Central memory CD8-positive, alpha-beta T cell (primary cell): Measurements from ENCODE around the gene CAMTA1.

Experiments used
- ATAC-seq: fragments of 150-1000 bp; cut with Tn5 transposase; replicated peaks from 2 replicates; pipeline ENCODE4 v1.10.0; 2022; ENCODE audit warnings: mild to moderate bottlenecking, moderate FRiP score, moderate number of reproducible peaks; ENCODE audit not compliant: poor library complexity, severe bottlenecking; ENCODE audit errors: extremely low read depth
- DNase-seq, 2 donors: peaks; one replicate each; pipeline ENCODE4 v3.0.0; 2021; ENCODE audit warnings: low spot score in 2 of 2
- H3K27ac Mint-ChIP-seq: one replicate; pipeline ENCODE4 v1.8.0; 2022; ENCODE audit warnings: low read depth, mild to moderate bottlenecking, moderate library complexity, mixed read lengths
- H3K27me3 Mint-ChIP-seq: one replicate; pipeline ENCODE4 v1.8.0; 2022; ENCODE audit warnings: mixed read lengths
- H3K36me3 Mint-ChIP-seq: one replicate; pipeline ENCODE4 v1.8.0; 2022; ENCODE audit warnings: mild to moderate bottlenecking, moderate library complexity, mixed read lengths; ENCODE audit not compliant: insufficient read depth
- H3K4me1 Mint-ChIP-seq: one replicate; pipeline ENCODE4 v1.8.0; 2022; ENCODE audit warnings: mixed read lengths
- H3K4me3 Mint-ChIP-seq: one replicate; pipeline ENCODE4 v1.8.0; 2022; ENCODE audit warnings: mild to moderate bottlenecking, moderate library complexity, mixed read lengths
- H3K9me3 Mint-ChIP-seq: one replicate; pipeline ENCODE4 v1.8.0; 2022; ENCODE audit warnings: mixed read lengths

The CAMTA1 gene

DNA sequence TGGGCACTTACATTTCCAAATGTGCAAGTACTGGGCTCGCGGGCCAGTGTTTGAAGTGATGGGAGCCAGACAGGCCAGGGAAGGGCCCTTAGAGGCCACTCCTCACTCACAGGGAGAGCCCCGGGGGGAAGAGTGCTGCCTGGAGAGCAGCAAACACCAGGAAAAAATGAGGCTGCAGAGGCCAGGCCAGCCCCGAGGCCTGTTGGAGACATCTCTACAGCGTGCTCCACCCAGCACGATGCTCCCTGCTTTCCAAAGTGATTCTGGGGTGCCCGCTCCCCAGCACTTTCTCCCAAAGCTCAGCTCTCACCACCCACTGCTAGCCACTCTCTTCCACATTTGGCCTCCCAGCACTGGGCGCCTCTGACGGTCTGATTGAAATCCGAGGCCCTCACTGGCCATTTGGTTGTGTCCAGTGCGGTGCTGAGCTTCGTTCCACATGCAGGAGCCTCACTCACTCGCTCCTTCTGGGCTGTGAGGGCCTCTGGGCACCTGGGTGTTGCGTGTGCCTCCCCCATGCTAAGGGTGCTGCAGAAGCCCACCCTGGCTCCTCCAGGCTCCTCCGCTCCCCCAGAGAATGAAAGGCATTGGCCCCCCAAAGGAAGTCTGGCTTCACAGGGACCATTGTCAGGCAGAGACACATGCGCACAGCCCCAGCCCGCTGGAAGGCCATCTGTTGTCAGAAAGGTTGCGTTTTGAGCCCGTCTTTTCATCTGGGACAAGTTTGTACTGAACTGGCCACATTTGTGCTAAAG, 600.4 kb downstream of the CAMTA1 start:
- ATAC-seq (no peak), DNase-seq (no peak)
- Mint-ChIP-seq H3K9me3 (peaks cover 9% of the 10 kb centered on the region), H3K27me3 (peaks cover 14% of the 10 kb centered on the region), H3K36me3 (no peaks in the 10 kb centered on the region), H3K27ac (no peak overlapping the region), H3K4me1 (no peaks in the 10 kb centered on the region), H3K4me3 (no peak overlapping the region)

DNA sequence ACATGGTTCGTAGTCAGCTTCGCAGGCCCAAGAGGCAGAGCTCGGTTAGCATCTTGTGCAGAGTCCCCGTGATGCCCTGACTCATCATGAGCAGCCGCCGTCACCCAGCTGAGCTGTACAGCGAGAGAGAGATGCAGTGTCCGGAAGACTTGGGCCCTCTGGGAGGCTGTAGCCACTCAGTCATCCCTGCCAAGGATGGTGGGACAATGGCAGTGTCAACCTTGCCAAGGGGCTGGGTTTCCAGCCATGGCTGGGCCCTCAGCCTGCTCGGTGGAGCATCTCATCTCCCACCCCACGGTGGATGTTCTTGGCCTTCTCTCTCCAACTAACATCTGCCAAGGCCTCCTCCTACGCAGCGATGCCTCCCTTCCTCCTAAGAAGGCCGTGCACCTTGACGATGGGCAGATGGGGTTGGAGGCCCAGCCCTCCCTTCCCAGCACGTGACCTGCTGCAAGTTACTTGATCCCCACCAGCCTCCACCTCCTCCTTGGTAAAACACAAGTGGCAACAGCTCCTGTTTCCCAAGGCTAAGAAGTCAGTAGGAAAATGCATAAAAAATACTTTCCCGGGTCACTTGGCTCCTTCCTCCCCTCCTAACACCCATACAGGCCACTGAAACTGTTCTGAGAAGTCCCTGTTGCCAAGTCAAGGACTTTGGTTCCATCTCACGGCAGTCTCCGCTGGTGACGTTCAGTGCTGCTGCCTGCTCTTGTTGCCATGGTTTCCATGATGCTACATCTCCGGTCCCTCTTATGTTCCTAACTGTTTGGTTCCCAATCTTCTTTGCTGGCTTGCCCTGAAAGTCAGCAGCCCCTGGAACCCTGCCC, 601.2 kb downstream of the CAMTA1 start:
- ATAC-seq = no peak
- peaks cover 9% of the 10 kb centered on the region for H3K9me3 Mint-ChIP-seq
- no peak for DNase-seq
- no peak overlapping the region for H3K4me3 Mint-ChIP-seq
- H3K4me1 Mint-ChIP-seq = no peaks in the 10 kb centered on the region
- H3K27ac Mint-ChIP-seq = no peak overlapping the region
- no peaks in the 10 kb centered on the region for H3K36me3 Mint-ChIP-seq
- peaks cover 14% of the 10 kb centered on the region for H3K27me3 Mint-ChIP-seq

DNA sequence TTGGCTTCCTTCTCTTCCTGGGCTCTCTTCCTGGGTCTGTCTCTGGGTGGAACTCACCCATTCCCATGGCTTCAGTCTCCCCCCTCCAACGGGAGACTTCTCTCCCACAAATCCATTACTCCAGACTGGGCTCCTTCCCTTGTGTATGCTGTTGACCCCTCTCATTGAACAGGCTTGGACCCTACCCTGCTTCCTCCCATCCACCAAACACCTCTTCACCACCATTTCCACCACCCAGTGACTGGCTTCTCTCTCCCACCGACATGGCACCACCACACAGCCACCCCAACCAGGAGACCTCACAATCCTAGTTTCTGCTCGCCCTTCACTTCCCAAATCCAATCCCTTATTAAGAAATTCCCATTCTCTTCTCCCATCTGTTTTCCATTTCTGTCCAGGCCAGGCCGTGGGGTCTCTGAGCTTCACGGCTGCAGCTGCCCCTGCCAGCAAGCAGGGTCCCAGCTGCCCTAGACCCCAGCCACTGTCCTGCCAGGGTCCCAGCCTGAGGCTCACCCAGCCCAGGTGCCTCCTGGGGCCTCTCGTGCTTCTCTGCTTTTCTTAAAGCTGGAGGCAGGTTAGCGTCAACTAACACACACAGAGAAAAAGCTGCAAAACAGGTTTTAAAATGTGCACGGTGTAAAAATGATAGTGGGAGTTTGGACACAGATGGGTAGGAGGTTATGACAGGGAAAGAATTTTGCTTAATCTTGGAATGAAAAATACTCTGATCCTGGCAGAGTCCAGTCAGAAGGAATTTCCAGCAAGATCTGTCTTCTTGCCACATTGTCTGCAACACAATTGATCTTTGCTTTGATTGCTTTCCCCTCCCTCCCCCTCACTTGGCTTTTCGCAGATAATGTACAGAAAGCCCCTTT, 602.0 kb downstream of the CAMTA1 start:
- H3K27me3 Mint-ChIP-seq = peaks cover 14% of the 10 kb centered on the region
- H3K9me3 Mint-ChIP-seq = peaks cover 5% of the 10 kb centered on the region
- H3K4me1 Mint-ChIP-seq = no peaks in the 10 kb centered on the region
- H3K4me3 Mint-ChIP-seq = no peak overlapping the region
- DNase-seq = no peak
- no peak overlapping the region for H3K27ac Mint-ChIP-seq
- no peak for ATAC-seq
- H3K36me3 Mint-ChIP-seq = no peaks in the 10 kb centered on the region

DNA sequence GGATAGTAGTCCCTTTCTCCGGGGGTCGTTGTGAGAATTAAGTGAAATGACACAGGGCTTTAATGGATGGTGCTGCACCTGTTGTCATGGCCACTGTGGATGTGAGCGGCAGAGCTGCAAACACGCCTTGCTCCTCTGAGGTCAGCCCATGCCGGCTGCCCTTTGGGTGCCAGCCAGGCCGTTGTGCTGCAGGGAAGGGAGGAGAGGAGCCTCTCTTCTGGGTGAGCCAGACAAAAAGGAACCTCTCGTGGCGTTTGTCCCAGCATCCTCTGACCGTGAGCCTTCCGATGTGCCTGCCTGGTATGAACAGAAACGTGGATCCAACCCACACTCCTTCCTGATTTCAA, 602.9 kb downstream of the CAMTA1 start:
- H3K27ac Mint-ChIP-seq = no peak overlapping the region

DNA sequence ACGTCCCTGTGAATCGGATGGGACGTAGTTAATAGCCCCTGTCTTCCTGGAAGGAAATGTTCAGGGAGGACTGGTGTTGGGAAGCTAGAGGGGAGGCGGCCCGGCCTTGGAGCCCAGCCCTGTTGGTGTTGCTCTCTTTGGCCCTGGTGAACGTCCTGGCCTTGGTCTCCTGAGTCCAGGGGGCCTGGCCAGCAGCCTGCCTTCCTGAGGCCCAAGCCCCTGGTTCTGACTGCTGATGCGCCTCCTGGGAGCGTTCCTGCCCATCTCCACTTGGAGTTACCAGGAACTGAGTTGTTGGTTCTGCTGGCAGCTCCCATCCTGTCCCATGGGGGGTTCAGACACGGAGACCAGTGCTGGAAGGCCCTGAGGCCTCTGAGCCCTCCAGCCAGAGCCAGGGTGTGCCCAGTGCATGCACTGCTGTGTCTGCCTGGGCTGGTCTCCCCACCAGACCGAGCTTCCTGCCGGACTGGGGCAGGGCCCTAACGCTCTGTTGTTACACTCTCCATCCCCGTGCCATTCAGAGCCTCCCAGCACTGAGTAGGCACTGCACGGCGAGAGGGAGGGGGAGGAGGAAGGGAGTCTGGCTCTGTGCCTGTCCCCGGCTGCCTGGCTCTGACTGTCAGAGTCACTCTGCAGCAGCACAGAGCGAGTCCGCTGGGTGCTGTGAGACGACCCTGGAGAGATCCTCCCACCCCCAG, 603.4 kb downstream of the CAMTA1 start:
- peaks cover 14% of the 10 kb centered on the region for H3K27me3 Mint-ChIP-seq
- no peaks in the 10 kb centered on the region for H3K4me1 Mint-ChIP-seq
- H3K4me3 Mint-ChIP-seq = no peak overlapping the region
- no peak overlapping the region for H3K27ac Mint-ChIP-seq
- ATAC-seq (no peak), DNase-seq (peak in 1 of 2 donors; percentile 10)
- no peaks in the 10 kb centered on the region for H3K9me3 Mint-ChIP-seq
- H3K36me3 Mint-ChIP-seq = no peaks in the 10 kb centered on the region

More for the DNA sequence above, 602.9 kb downstream of the CAMTA1 start:
- Mint-ChIP-seq H3K4me1 (no peaks in the 10 kb centered on the region), H3K9me3 (no peaks in the 10 kb centered on the region), H3K4me3 (no peak overlapping the region), H3K27me3 (peaks cover 14% of the 10 kb centered on the region), H3K36me3 (no peaks in the 10 kb centered on the region)
- DNase-seq = no peak
- no peak for ATAC-seq

DNA sequence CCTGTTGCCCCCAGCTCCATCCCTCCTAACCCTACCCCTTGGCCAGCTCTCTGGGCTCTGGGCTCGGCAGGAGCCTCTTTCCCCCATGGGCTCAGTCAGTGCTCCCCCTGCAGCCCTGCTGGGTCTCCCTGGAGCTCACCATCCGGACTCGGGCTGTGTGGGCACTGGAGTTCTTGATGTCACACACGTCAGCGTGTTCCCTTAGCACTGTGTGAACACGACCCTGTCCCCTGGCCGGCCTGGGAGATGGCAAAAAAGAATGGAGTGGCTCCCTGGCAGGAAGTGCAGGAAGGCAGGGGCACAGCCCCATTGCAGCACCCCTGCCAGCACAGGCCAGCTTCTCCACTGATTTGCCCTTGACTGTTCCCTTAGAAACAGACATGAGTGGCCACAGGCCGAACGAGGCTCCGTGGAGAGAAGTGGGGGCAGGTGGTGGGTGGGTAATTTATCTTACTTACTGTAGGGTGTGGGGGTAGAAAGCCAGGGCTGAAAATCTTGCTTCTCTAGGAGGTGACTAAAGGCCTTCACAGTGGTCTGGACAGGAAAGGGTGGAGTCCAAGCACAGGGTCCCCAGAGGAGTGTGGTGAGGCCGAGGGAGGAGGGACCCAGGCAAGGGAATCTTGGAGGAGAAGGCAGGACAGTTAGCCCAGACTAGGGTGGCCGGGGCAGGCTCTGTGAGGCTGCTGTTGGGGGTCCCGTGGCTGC, 604.1 kb downstream of the CAMTA1 start:
- DNase-seq (peak; percentile 2 to 8), ATAC-seq (no peak)
- peaks cover 14% of the 10 kb centered on the region for H3K27me3 Mint-ChIP-seq
- H3K27ac Mint-ChIP-seq = no peak overlapping the region
- H3K4me3 Mint-ChIP-seq = no peak overlapping the region
- H3K36me3 Mint-ChIP-seq = no peaks in the 10 kb centered on the region
- no peaks in the 10 kb centered on the region for H3K4me1 Mint-ChIP-seq
- no peaks in the 10 kb centered on the region for H3K9me3 Mint-ChIP-seq

DNA sequence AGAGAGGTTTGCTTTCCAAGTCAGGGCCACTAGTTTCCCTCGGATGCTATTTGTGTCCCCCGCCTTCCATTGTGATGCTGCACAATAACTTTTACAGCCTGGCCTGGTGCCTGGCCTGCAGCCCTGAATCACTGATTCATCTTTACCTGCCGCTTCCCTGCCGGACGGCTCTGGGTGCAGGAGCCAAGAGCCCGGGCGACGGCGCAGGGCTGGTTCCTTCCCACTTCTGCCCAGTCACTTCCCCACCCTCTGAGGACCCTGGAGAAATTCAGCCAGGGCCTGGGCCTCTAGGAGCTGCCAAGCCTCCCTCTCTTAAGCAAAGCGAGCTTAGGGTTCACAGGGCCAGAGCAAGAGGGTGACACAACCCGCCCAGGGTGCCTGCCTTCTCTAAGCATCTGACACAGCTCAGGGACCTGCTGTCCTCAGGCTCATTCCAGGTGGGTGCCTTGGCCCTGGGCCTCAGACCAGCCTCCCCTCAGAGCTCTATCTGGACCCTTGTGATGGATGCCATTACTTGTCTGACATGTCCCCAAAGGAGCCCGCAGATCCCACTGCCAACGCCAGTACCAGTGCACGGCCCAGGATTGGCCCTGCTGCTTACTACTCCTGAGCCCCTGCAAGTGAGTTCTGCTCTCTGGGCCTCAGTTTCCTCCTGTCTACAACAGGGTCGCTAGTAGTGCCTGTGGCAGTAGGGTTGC, 604.8 kb downstream of the CAMTA1 start:
- H3K4me1 Mint-ChIP-seq = no peaks in the 10 kb centered on the region
- no peak overlapping the region for H3K27ac Mint-ChIP-seq
- DNase-seq (peak in 1 of 2 donors; percentile 4), ATAC-seq (no peak)
- H3K4me3 Mint-ChIP-seq = no peak overlapping the region
- H3K27me3 Mint-ChIP-seq = peaks cover 14% of the 10 kb centered on the region
- H3K36me3 Mint-ChIP-seq = no peaks in the 10 kb centered on the region
- H3K9me3 Mint-ChIP-seq = no peaks in the 10 kb centered on the region

DNA sequence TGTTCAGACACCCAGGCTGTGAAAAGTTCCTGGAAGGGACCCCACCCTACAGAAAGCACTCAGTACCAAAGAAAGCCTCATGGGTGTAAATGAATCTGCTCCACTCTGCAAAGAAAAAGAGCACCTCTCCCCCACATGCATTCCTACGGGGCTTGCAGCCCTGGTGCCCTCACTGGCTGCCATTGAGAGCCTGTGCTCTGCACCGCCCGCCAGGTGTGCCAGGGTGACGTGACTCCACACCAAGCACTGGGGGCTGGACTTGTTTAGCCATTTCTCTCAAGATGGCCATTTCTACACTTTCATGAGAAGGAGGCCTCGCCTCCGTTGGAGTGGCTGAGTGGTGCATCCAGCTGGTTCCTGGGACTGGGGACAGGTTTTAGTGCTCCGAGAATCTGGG, 605.3 kb downstream of the CAMTA1 start:
- H3K27ac Mint-ChIP-seq = no peak overlapping the region
- H3K9me3 Mint-ChIP-seq = no peaks in the 10 kb centered on the region
- no peaks in the 10 kb centered on the region for H3K4me1 Mint-ChIP-seq
- DNase-seq = peak; percentile 3 to 4
- no peak for ATAC-seq
- no peak overlapping the region for H3K4me3 Mint-ChIP-seq
- H3K27me3 Mint-ChIP-seq = peaks cover 18% of the 10 kb centered on the region
- no peaks in the 10 kb centered on the region for H3K36me3 Mint-ChIP-seq

DNA sequence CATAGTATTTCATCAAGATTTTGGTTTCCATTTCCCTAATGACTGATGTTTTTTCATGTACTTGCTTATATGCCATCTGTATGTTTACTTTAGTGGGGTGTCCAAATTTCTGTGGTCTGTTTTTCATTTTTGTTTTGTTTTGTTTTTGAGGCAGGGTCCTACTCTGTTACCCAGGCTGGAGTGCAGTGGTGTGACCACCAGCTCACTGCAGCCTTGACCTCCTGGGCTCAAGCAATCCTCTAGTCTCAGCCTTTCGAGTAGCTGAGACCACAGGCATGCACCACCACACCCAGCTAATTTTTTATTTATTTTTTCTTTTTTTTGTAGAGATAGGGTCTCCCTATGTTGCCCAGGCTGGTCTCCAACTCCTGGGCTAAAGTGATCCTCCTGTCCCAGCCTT, 607.9 kb downstream of the CAMTA1 start:
- no peak overlapping the region for H3K4me3 Mint-ChIP-seq
- ATAC-seq (no peak), DNase-seq (no peak)
- H3K9me3 Mint-ChIP-seq = no peaks in the 10 kb centered on the region
- H3K27ac Mint-ChIP-seq = no peak overlapping the region
- no peaks in the 10 kb centered on the region for H3K36me3 Mint-ChIP-seq
- no peaks in the 10 kb centered on the region for H3K4me1 Mint-ChIP-seq
- H3K27me3 Mint-ChIP-seq = peaks cover 25% of the 10 kb centered on the region

DNA sequence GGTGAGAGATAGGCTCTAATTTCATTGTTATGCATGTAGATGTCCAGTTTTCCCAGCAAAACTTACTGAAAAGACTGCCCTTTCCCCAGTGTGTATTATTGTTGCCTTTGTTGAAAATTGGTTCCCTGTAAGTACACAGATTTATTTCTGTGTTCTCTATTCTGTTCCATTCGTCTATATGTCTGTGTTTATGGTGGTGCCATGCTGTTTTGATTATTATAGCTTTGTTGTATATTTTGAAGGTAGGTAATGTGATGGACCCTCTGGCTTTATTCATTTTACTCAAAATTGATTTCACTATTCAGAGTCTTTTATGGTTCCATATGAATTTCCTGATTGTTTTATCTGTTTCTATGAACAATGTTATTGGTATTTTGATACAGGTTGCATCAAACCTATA, 610.0 kb downstream of the CAMTA1 start:
- ATAC-seq (no peak), DNase-seq (no peak)
- H3K27me3 Mint-ChIP-seq = peaks cover 46% of the 10 kb centered on the region
- H3K36me3 Mint-ChIP-seq = no peaks in the 10 kb centered on the region
- H3K4me1 Mint-ChIP-seq = no peaks in the 10 kb centered on the region
- no peak overlapping the region for H3K4me3 Mint-ChIP-seq
- no peak overlapping the region for H3K27ac Mint-ChIP-seq
- H3K9me3 Mint-ChIP-seq = no peaks in the 10 kb centered on the region

DNA sequence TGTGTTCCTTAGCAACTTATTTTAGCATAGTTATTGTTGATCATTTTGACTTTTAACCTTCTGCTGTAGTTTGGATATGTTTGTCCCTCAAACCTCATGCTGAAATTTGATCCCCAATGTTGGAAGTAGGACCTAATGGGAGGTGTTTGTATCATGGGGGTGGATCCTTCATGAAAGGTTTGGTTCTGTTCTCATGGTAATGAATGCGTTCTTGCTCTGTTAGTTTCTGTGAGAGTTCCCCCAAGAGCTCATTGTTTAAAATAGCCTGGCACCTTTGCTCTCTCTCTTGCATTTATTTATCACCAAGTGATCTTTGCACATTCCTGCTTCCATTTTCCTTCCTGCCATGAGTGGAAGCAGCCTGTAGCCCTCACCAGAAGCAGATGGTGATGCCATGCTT, 613.7 kb downstream of the CAMTA1 start:
- Mint-ChIP-seq H3K4me1 (no peaks in the 10 kb centered on the region), H3K9me3 (no peaks in the 10 kb centered on the region), H3K36me3 (no peaks in the 10 kb centered on the region), H3K27ac (no peak overlapping the region), H3K4me3 (no peak overlapping the region), H3K27me3 (peaks cover 78% of the 10 kb centered on the region)
- ATAC-seq = no peak
- DNase-seq = no peak
